ENCODE data around the gene MAP10. TPM values are rescaled to one million over a fixed set of nuclear protein-coding genes. Genes with fewer than 3 reads are reported as not detected.

Gene MAP10
- total and polyA plus RNA-seq, 2 experiments from 2014 or later = 1.5 to 2.3 TPM

DNA sequence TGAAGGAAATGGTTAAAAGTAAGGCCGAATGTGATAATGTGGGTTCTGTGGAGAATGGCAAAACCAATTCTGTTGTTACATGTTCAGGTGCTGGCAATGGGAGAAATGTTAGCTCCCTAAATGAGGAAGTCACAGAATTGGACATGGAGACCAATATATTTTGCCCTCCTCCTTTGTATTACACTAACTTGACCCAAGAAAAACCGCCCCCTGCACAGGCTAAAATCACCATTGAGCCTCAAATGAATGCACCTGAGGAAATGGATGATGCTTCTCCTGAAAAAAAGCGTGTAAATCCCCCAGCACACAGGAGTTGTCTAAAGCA is 932 bp downstream of the MAP10 start:
- Histone ChIP-seq H3K27ac (no peak overlapping the region), H3K4me1 (ENCODE audit: insufficient read depth) (peaks cover 18% of the 10 kb centered on the region), H3K4me2 (ENCODE audit: unreplicated experiment) (peak overlapping the region; percentile 99), H3K36me3 (ENCODE audit: low read depth) (no peaks in the 10 kb centered on the region), H3K27me3 (replicated peaks; ENCODE audit: insufficient read depth) (no peaks in the 10 kb centered on the region), H3F3A (ENCODE audit: insufficient read depth) (peaks cover 8% of the 10 kb centered on the region; the same call in 1 of the 2 replicates), H4K20me1 (ENCODE audit: insufficient read depth) (no peaks in the 10 kb centered on the region), H3K4me3 (peak overlapping the region; percentile 76), H2AFZ (peak overlapping the region; percentile 100), H3K9ac (peak overlapping the region; percentile 86; the same call in 1 of the 2 replicates), H3K79me2 (ENCODE audit: insufficient read depth) (no peaks in the 10 kb centered on the region), H3K9me3 (ENCODE audit: low read depth) (no peaks in the 10 kb centered on the region), H3K9me2 (ENCODE audit: insufficient read depth) (no peaks in the 10 kb centered on the region)
- DNase-seq = no peak
- TF ChIP-seq EZH2phosphoT487 (IDR thresholded peaks at IDR 0.05; ENCODE audit: insufficient read depth, low read depth) (no peak), EZH2 (IDR thresholded peaks at IDR 0.05; ENCODE audit: insufficient read depth, poor library complexity, severe bottlenecking) (no peak)
- WGBS, 2 experiments (ENCODE audit: low coverage in 1 of 2, low lambda C conversion rate in 2 of 2, missing lambda C conversion rate in 2 of 2) = 86 to 90% methylated on average over 3 of the region's 3 CpGs
- in situ Hi-C loops (cut with MboI) = no loop called here

GRCh38 chr1:232810856-232811255 is 5.6 kb downstream of the MAP10 start:
- DNase-seq = no peak
- Histone ChIP-seq H3K4me1 (ENCODE audit: insufficient read depth) (peaks cover 12% of the 10 kb centered on the region; the same call in 1 of the 2 replicates), H3K36me3 (ENCODE audit: low read depth) (no peaks in the 10 kb centered on the region), H2AFZ (0 out of 2 replicates have a peak overlapping the region, but pooled peaks have one; percentile 26), H3K9me2 (ENCODE audit: insufficient read depth) (no peaks in the 10 kb centered on the region; the same call in 1 of the 2 replicates), H3K27ac (no peak overlapping the region), H3K9ac (no peak overlapping the region), H3K4me3 (no peak overlapping the region), H3K9me3 (ENCODE audit: low read depth) (no peaks in the 10 kb centered on the region), H3K4me2 (ENCODE audit: unreplicated experiment) (no peak overlapping the region), H4K20me1 (ENCODE audit: insufficient read depth) (no peaks in the 10 kb centered on the region), H3K79me2 (ENCODE audit: insufficient read depth) (no peaks in the 10 kb centered on the region), H3K27me3 (replicated peaks; ENCODE audit: insufficient read depth) (no peaks in the 10 kb centered on the region), H3F3A (ENCODE audit: insufficient read depth) (peaks cover 8% of the 10 kb centered on the region; the same call in 1 of the 2 replicates)
- in situ Hi-C loops (cut with MboI) = no loop called here
- WGBS, 2 experiments (ENCODE audit: low coverage in 1 of 2, low lambda C conversion rate in 2 of 2, missing lambda C conversion rate in 2 of 2) = 33 to 39% methylated on average over 2 of the region's 2 CpGs
- no peak for TF ChIP-seq EZH2phosphoT487 (IDR thresholded peaks at IDR 0.05; ENCODE audit: insufficient read depth, low read depth)
- no peak for TF ChIP-seq EZH2 (IDR thresholded peaks at IDR 0.05; ENCODE audit: insufficient read depth, poor library complexity, severe bottlenecking)

DNA sequence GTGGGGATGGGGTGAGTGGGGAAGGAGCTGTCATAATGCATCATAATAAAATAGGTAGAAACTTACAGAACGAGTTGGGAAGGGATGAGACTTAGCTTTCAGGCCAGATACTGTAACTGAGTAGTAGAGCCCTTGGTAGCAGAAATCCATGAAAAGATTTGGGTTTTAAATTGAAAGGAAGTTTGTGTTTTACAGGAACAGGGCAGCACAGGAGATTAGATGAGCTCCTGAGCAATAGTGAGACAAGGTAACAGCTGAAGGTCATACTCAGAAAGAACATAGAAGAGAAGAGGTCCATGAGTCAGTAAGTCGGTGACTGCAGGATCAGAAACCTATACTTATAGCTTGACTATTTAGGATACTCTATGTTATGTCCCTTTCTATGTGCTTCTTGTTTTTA is 7.3 kb downstream of the MAP10 start:
- Histone ChIP-seq H3K27ac (no peak overlapping the region), H3K4me2 (ENCODE audit: unreplicated experiment) (no peak overlapping the region), H3K9ac (no peak overlapping the region), H2AFZ (no peak overlapping the region), H3F3A (ENCODE audit: insufficient read depth) (no peaks in the 10 kb centered on the region), H3K79me2 (ENCODE audit: insufficient read depth) (no peaks in the 10 kb centered on the region), H4K20me1 (ENCODE audit: insufficient read depth) (no peaks in the 10 kb centered on the region), H3K36me3 (ENCODE audit: low read depth) (no peaks in the 10 kb centered on the region), H3K9me3 (ENCODE audit: low read depth) (no peaks in the 10 kb centered on the region), H3K9me2 (ENCODE audit: insufficient read depth) (no peaks in the 10 kb centered on the region; the same call in 1 of the 2 replicates), H3K4me3 (no peak overlapping the region), H3K27me3 (replicated peaks; ENCODE audit: insufficient read depth) (no peaks in the 10 kb centered on the region), H3K4me1 (ENCODE audit: insufficient read depth) (peaks cover 12% of the 10 kb centered on the region; the same call in 1 of the 2 replicates)
- WGBS, 2 experiments (ENCODE audit: low coverage in 1 of 2, low lambda C conversion rate in 2 of 2, missing lambda C conversion rate in 2 of 2) = 84 to 95% methylated on average over 2 of the region's 2 CpGs
- DNase-seq = no peak
- in situ Hi-C loops (cut with MboI) = no loop called here
- TF ChIP-seq EZH2 (IDR thresholded peaks at IDR 0.05; ENCODE audit: insufficient read depth, poor library complexity, severe bottlenecking) = no peak
- no peak for TF ChIP-seq EZH2phosphoT487 (IDR thresholded peaks at IDR 0.05; ENCODE audit: insufficient read depth, low read depth)

DNA sequence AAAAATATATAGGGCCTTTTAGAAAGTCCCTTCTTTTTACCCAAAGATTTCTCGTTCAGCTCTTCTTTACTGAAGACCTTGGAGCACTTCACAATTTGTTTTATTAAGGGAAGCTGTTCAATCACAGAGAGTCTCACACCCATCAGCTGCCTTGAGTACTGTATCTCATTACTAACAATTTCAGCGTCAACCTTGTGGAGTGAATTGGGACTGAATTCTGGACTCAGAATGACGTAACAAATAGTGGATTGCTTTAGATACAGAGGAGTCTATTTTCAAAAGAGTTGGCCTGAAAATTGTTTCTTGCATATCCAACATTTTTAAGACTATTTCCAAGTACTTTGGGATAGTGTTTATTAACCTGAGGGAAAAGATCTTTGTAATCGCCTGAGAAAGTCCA is 7.9 kb downstream of the MAP10 start:
- H3K36me3 ChIP-seq (ENCODE audit: low read depth) = no peaks in the 10 kb centered on the region
- H3K4me1 ChIP-seq (ENCODE audit: insufficient read depth) = peaks cover 12% of the 10 kb centered on the region; the same call in 1 of the 2 replicates
- H3K79me2 ChIP-seq (ENCODE audit: insufficient read depth) = no peaks in the 10 kb centered on the region
- no peak for TF ChIP-seq EZH2 (IDR thresholded peaks at IDR 0.05; ENCODE audit: insufficient read depth, poor library complexity, severe bottlenecking)
- H3K27ac ChIP-seq = no peak overlapping the region
- H3K4me2 ChIP-seq (ENCODE audit: unreplicated experiment) = no peak overlapping the region
- H3K4me3 ChIP-seq = no peak overlapping the region
- no peak for DNase-seq
- H3K27me3 ChIP-seq (replicated peaks; ENCODE audit: insufficient read depth) = no peaks in the 10 kb centered on the region
- no peaks in the 10 kb centered on the region for H3F3A ChIP-seq (ENCODE audit: insufficient read depth)
- H2AFZ ChIP-seq = no peak overlapping the region
- no peaks in the 10 kb centered on the region for H3K9me3 ChIP-seq (ENCODE audit: low read depth)
- no peak overlapping the region for H3K9ac ChIP-seq
- in situ Hi-C loops (cut with MboI) = no loop called here
- H3K9me2 ChIP-seq (ENCODE audit: insufficient read depth) = no peaks in the 10 kb centered on the region; the same call in 1 of the 2 replicates
- WGBS, 2 experiments (ENCODE audit: low coverage in 1 of 2, low lambda C conversion rate in 2 of 2, missing lambda C conversion rate in 2 of 2) = 88 to 91% methylated on average over 4 of the region's 4 CpGs
- H4K20me1 ChIP-seq (ENCODE audit: insufficient read depth) = no peaks in the 10 kb centered on the region

GRCh38 chr1:232813760-232814159 is 8.5 kb downstream of the MAP10 start:
- no peak overlapping the region for H3K4me3 ChIP-seq
- H3K79me2 ChIP-seq (ENCODE audit: insufficient read depth) = no peaks in the 10 kb centered on the region
- no peaks in the 10 kb centered on the region for H3K27me3 ChIP-seq (replicated peaks; ENCODE audit: insufficient read depth)
- H3K4me1 ChIP-seq (ENCODE audit: insufficient read depth) = peaks cover 8% of the 10 kb centered on the region; the same call in 1 of the 2 replicates
- DNase-seq = no peak
- H3F3A ChIP-seq (ENCODE audit: insufficient read depth) = no peaks in the 10 kb centered on the region
- no peaks in the 10 kb centered on the region for H3K36me3 ChIP-seq (ENCODE audit: low read depth)
- H3K9me3 ChIP-seq (ENCODE audit: low read depth) = no peaks in the 10 kb centered on the region
- H3K27ac ChIP-seq = no peak overlapping the region
- no peak overlapping the region for H3K4me2 ChIP-seq (ENCODE audit: unreplicated experiment)
- 93 to 100% methylated on average over 1 of the region's 1 CpG for WGBS, 2 experiments (ENCODE audit: low coverage in 1 of 2, low lambda C conversion rate in 2 of 2, missing lambda C conversion rate in 2 of 2)
- no peak overlapping the region for H2AFZ ChIP-seq
- no peak for TF ChIP-seq EZH2 (IDR thresholded peaks at IDR 0.05; ENCODE audit: insufficient read depth, poor library complexity, severe bottlenecking)
- TF ChIP-seq EZH2phosphoT487 (IDR thresholded peaks at IDR 0.05; ENCODE audit: insufficient read depth, low read depth) = no peak
- no peaks in the 10 kb centered on the region; the same call in 1 of the 2 replicates for H3K9me2 ChIP-seq (ENCODE audit: insufficient read depth)
- no peaks in the 10 kb centered on the region for H4K20me1 ChIP-seq (ENCODE audit: insufficient read depth)
- no peak overlapping the region for H3K9ac ChIP-seq
- in situ Hi-C loops (cut with MboI) = no loop called here

Measured in GM23248 (cell line).